HCT116 (cell line): ENCODE results near the gene CAP2. TPM values are rescaled to one million over a fixed set of nuclear protein-coding genes. Genes with fewer than 3 reads are reported as not detected.
"Not testable (repeated sequence)": the region's sequence is repeated elsewhere in the genome, so short reads cannot be mapped to it uniquely, and the experiment has no call there.

ENCODE experiments used
- ATAC-seq: fragments of 200-7000 bp; cut with Tn5 transposase; 2 replicates; pipeline ENCODE4 v1.9.1; 2020; ENCODE audit warnings: mild to moderate bottlenecking, moderate library complexity
- BruUV-seq: library from RNA; stranded (reverse); fragments of 400-500 nt; replicated peaks from 2 replicates; lab custom pipeline; 2021; lab: Mats Ljungman, UMichigan
- CTCF ChIA-PET: fragments of 300-600 bp; sonication (Branson Sonifier 250); formaldehyde crosslinking; loops from one replicate; lab custom pipeline; 2021; ENCODE audit warnings: antibody characterized with exemption; lab: Charles Lee
- POLR2A ChIA-PET: fragments of 300-600, 350-600 bp; sonication (Branson Sonifier 250); formaldehyde crosslinking; loops from one replicate; lab custom pipeline; 2021; ENCODE audit warnings: antibody characterized with exemption; lab: Charles Lee
- RAD21 ChIA-PET, 2 experiments: fragments of 300-600 bp; sonication (Branson Sonifier 250); formaldehyde crosslinking; loops; one replicate each; lab custom pipeline; 2023; ENCODE audit warnings: low total read pairs in 2 of 2; ENCODE audit not compliant: uncharacterized antibody in 2 of 2, unreplicated experiment in 2 of 2, low non-redundant PET in 1 of 2; lab: Charles Lee
- DNase-seq: peaks from one replicate; pipeline ENCODE4 v3.0.0-alpha.2; 2010; ENCODE audit warnings: low read depth, low spot score
- H2AFZ ChIP-seq: fragments of 200-600 bp; shearing (Covaris generic), sonication (generic); 2 replicates; pipeline ENCODE4 v1.6.1; 2017; ENCODE audit warnings: low read depth, mixed run types, mixed read lengths, antibody characterized with exemption, low read length; ENCODE audit not compliant: poor library complexity, severe bottlenecking
- H3K27ac ChIP-seq: 2 replicates; pipeline ENCODE4 v1.5.1; 2012; ENCODE audit warnings: low read depth, low read length
- H3K27me3 ChIP-seq: fragments of 200-600 bp; sonication (generic); 2 replicates; pipeline ENCODE4 v1.6.1; 2016; ENCODE audit warnings: mixed run types, low read length, mixed read lengths; ENCODE audit not compliant: insufficient read depth
- H3K36me3 ChIP-seq, 2 experiments: fragments of 200-500 bp in 1 of 2; fragments of 200-600 bp in 1 of 2; sonication (Bioruptor generic) in 1 of 2; sonication (generic) in 1 of 2; 2 replicates each; pipeline versions ENCODE4 v1.5.1 to v1.6.1; 2014 to 2016; ENCODE audit warnings: low read length in 2 of 2, inconsistent platforms in 1 of 2, mixed read lengths in 1 of 2, mixed run types in 1 of 2; ENCODE audit not compliant: insufficient read depth in 2 of 2, control insufficient read depth in 1 of 2
- H3K4me1 ChIP-seq, 2 experiments: fragments of 200-600 bp in 1 of 2; sonication (generic) in 1 of 2; 2 replicates each; pipeline versions ENCODE4 v1.5.1 to v1.6.1; 2012 to 2017; ENCODE audit warnings: low read length in 2 of 2, inconsistent platforms in 1 of 2, mild to moderate bottlenecking in 1 of 2, mixed read lengths in 1 of 2, mixed run types in 1 of 2, moderate library complexity in 1 of 2; ENCODE audit not compliant: insufficient read depth in 2 of 2, control insufficient read depth in 1 of 2
- H3K4me2 ChIP-seq: fragments of 200-600 bp; sonication (generic); 2 replicates; pipeline ENCODE4 v1.6.1; 2017; ENCODE audit warnings: mixed run types, low read length, mixed read lengths
- H3K4me3 ChIP-seq, 2 experiments: fragments of 200-600 bp in 1 of 2; sonication (generic) in 1 of 2; replicated peaks in 1 of 2; 2 replicates each; pipeline ENCODE4 v1.5.1; 2011 to 2016; ENCODE audit warnings: low read length in 2 of 2, control low read depth in 1 of 2, low read depth in 1 of 2, mild to moderate bottlenecking in 1 of 2, mixed read lengths in 1 of 2, mixed run types in 1 of 2
- H3K79me2 ChIP-seq: fragments of 200-600 bp; sonication (generic); 2 replicates; pipeline ENCODE4 v1.6.1; 2017; ENCODE audit warnings: mild to moderate bottlenecking, mixed run types, low read length, moderate library complexity, mixed read lengths; ENCODE audit not compliant: insufficient read depth
- H3K9ac ChIP-seq: fragments of 200-600 bp; sonication (generic); 2 replicates; pipeline ENCODE4 v1.6.1; 2016; ENCODE audit warnings: low read length, mixed read lengths
- H3K9me2 ChIP-seq: fragments of 200-600 bp; sonication (generic), shearing (Covaris generic); 2 replicates; pipeline ENCODE4 v1.6.1; 2017; ENCODE audit warnings: mixed run types, mild to moderate bottlenecking, moderate library complexity; ENCODE audit not compliant: insufficient read depth
- H3K9me3 ChIP-seq, 2 experiments: fragments of 200-500 bp in 1 of 2; fragments of 200-600 bp in 1 of 2; sonication (Bioruptor generic) in 1 of 2; sonication (generic) in 1 of 2; 2 replicates each; pipeline ENCODE4 v1.6.1; 2014 to 2017; ENCODE audit warnings: low read length in 2 of 2, mixed read lengths in 2 of 2, inconsistent platforms in 1 of 2, low read depth in 1 of 2, mild to moderate bottlenecking in 1 of 2, mixed run types in 1 of 2, moderate library complexity in 1 of 2; ENCODE audit not compliant: control insufficient read depth in 1 of 2, insufficient read depth in 1 of 2
- H4K20me1 ChIP-seq: fragments of 200-600 bp; sonication (generic), shearing (Covaris generic); 2 replicates; pipeline ENCODE4 v1.6.1; 2017; ENCODE audit warnings: mixed run types, mild to moderate bottlenecking, moderate library complexity; ENCODE audit not compliant: insufficient read depth
- CBX3 ChIP-seq: IDR thresholded peaks from 2 replicates; pipeline ENCODE4 v1.6.1; 2012; ENCODE audit warnings: low read depth
- CEBPB ChIP-seq: IDR thresholded peaks from 2 replicates; pipeline ENCODE4 v1.6.1; 2012; ENCODE audit warnings: low read depth
- EZH2 ChIP-seq: fragments of 200-600 bp; sonication (generic); IDR thresholded peaks from 2 replicates; pipeline ENCODE4 v1.6.1; 2017; ENCODE audit warnings: antibody characterized with exemption, mixed run types
- FOSL1 ChIP-seq: IDR thresholded peaks from 2 replicates; pipeline ENCODE4 v1.6.1; 2012; ENCODE audit warnings: low read depth
- RAD21 ChIP-seq: IDR thresholded peaks from 2 replicates; pipeline ENCODE4 v1.6.1; 2012; ENCODE audit warnings: low read depth, mild to moderate bottlenecking
- SP1 ChIP-seq: IDR thresholded peaks from 2 replicates; pipeline ENCODE4 v1.6.1; 2012; ENCODE audit warnings: low read depth
- ZNF274 ChIP-seq: fragments of 200-500 bp; sonication (Bioruptor generic); IDR thresholded peaks from 2 replicates; pipeline ENCODE4 v1.6.1; 2014; ENCODE audit warnings: mild to moderate bottlenecking, low read depth, low read length, inconsistent platforms
- intact Hi-C: fragments of 100-400 bp; cut with micrococcal nuclease; formaldehyde crosslinking; loops from 2 replicates; pipeline ENCODE4 v1.10.0; 2022
- total RNA-seq: library from RNA; stranded (reverse); gene quantifications from one replicate; pipeline ENCODE4 v1.2.1, GENCODE V29; 2021; ENCODE audit not compliant: unreplicated experiment
- TF ChIP-seq, protein P1 (sequence below), 3 experiments: fragments of 200-600 bp in 1 of 3; sonication (generic) in 1 of 3; IDR thresholded peaks in 2 of 3; conservative IDR thresholded peaks in 1 of 3; 2 replicates each; pipeline ENCODE4 v1.5.1; 2012 to 2017; ENCODE audit warnings: low read depth in 2 of 3, low read length in 2 of 3, antibody characterized with exemption in 1 of 3, borderline replicate concordance in 1 of 3, control low read depth in 1 of 3, mild to moderate bottlenecking in 1 of 3, mixed read lengths in 1 of 3, mixed run types in 1 of 3, moderate library complexity in 1 of 3; ENCODE audit not compliant: insufficient read depth in 1 of 3
- TF ChIP-seq, protein P2 (sequence below): IDR thresholded peaks from 2 replicates; pipeline ENCODE4 v1.6.1; 2012

CAP2 gene
- total RNA-seq, 1 experiment from 2014 or later: 3.8 TPM

DNA sequence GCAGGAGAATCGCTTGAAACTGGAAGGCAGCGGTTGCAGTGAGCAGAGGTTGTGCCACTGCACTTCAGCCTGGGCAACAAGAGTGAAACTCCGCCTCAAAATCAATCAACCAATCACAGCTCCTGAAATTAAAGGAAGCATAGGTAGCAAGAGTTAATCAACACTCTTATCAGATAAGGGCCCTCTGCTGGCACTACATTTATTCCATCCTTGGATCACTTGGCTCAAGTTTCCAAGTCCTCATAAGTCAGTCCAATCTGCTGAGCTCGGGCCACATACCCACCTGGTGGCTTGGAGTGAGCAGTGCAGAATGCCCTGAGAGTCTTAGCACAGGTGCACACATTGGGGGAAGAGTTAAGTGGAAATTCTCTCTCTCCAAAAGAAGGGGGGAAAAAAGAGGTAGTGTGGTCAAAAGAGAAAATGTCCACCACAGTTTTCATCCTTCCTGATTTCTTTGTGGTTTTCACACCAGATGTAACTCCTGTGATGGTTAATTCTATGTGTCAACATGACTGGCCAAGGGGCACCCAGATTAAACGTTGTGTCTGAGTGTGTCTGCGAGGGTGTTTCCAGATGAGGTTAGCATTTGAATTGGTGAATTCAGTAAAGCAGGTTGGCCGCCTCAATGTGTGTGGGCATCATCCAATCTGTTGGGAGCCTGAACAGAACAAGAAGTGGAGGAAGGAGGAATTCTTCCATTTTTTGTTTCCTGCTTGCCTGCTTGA lies 192.5 kb downstream of the CAP2 start:
- intact Hi-C loops: loop anchor here (2.0 to 10.0 kb wide), 3 partner anchors 219 to 311 kb away; no protein-coding TSS in a partner anchor
- RAD21 ChIA-PET: interaction anchor here in 1 of 2 experiments (0.6 kb wide), 1 partner anchor 229 kb away, joined by 3 read pairs; no protein-coding TSS in a partner anchor

DNA sequence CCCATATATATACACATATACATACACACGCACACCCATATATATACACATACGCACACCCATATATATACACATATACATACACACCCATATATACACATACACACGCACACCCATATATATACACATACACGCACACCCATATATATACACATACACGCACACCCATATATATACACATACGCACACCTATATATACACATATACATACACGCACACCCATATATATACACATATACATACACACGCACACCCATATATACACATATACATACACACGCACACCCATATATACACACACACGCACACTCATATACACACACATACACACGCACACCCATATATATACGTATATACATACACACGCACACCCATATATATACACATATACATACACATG lies 193.2 kb downstream of the CAP2 start:
- intact Hi-C loops: loop anchor here (10.0 kb wide), 1 partner anchor 312 kb away; no protein-coding TSS in a partner anchor
- CTCF ChIA-PET, H3K79me2 ChIP-seq, H4K20me1 ChIP-seq, H3K9me2 ChIP-seq, H3K27me3 ChIP-seq, POLR2A ChIA-PET, ATAC-seq, RAD21 ChIA-PET, H3K4me3 ChIP-seq, H3K36me3 ChIP-seq, H3K9me3 ChIP-seq, H3K4me2 ChIP-seq, H3K9ac ChIP-seq, H2AFZ ChIP-seq, BruUV-seq, DNase-seq, H3K27ac ChIP-seq: not testable (repeated sequence)
- H3K4me1 ChIP-seq: peaks cover 9 to 21% of the 10 kb centered on the region in 2 experiments; a peak in 3 of 4 replicates

More for the DNA sequence above, 192.5 kb downstream of the CAP2 start:
- Histone ChIP-seq H3K9me2 (no peaks in the 10 kb centered on the region), H3K36me3 (no peaks in the 10 kb centered on the region), H3K27me3 (no peaks in the 10 kb centered on the region), H3K4me3 (no peak overlapping the region), H3K27ac (no peak overlapping the region), H4K20me1 (no peaks in the 10 kb centered on the region), H3K4me2 (0 out of 2 replicates have a peak overlapping the region, but pooled peaks have one; percentile 2), H2AFZ (no peak overlapping the region), H3K9ac (no peak overlapping the region), H3K4me1 (peaks cover 9 to 21% of the 10 kb centered on the region in 2 experiments; a peak in 3 of 4 replicates), H3K9me3 (no peaks in the 10 kb centered on the region), H3K79me2 (no peaks in the 10 kb centered on the region)
- CTCF ChIA-PET: interaction anchor here (0.7 to 1.3 kb wide), 11 partner anchors 14 to 487 kb away, joined by 3 to 10 read pairs (median 4); partner anchors contain the start of gene FAM8A1
- ATAC-seq (peak; percentile 74), DNase-seq (peak; percentile 88)
- POLR2A ChIA-PET: no interaction called here
- no TSS peak for BruUV-seq
- TF ChIP-seq CEBPB: no peak
- no peak for TF ChIP-seq ZNF274
- TF ChIP-seq, protein P1, sequence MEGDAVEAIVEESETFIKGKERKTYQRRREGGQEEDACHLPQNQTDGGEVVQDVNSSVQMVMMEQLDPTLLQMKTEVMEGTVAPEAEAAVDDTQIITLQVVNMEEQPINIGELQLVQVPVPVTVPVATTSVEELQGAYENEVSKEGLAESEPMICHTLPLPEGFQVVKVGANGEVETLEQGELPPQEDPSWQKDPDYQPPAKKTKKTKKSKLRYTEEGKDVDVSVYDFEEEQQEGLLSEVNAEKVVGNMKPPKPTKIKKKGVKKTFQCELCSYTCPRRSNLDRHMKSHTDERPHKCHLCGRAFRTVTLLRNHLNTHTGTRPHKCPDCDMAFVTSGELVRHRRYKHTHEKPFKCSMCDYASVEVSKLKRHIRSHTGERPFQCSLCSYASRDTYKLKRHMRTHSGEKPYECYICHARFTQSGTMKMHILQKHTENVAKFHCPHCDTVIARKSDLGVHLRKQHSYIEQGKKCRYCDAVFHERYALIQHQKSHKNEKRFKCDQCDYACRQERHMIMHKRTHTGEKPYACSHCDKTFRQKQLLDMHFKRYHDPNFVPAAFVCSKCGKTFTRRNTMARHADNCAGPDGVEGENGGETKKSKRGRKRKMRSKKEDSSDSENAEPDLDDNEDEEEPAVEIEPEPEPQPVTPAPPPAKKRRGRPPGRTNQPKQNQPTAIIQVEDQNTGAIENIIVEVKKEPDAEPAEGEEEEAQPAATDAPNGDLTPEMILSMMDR (IDR thresholded peaks at IDR 0.05 in 2 of 3, conservative IDR thresholded peaks at IDR 0.05 in 1 of 3; ENCODE audit: borderline replicate concordance in 1 of 3, insufficient read depth in 1 of 3, low read depth in 2 of 3, low read length in 2 of 3): peak; percentile 67 to 82 (median 73)
- no peak for TF ChIP-seq EZH2
- TF ChIP-seq, protein P2, sequence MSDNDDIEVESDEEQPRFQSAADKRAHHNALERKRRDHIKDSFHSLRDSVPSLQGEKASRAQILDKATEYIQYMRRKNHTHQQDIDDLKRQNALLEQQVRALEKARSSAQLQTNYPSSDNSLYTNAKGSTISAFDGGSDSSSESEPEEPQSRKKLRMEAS: no peak
- peak; percentile 56 for TF ChIP-seq RAD21
- TF ChIP-seq FOSL1: no peak
- 0 out of 2 replicates have a peak, but pooled peaks have one; percentile 48 for TF ChIP-seq CBX3
- 0 out of 2 replicates have a peak, but pooled peaks have one; percentile 13 for TF ChIP-seq SP1
